ENCODE measurements around the gene MAGI1.

The MAGI1 gene

GRCh38 chr3:65314269-65314668, 724.4 kb downstream of the MAGI1 start:
- Histone ChIP-seq H2AFZ (ENCODE audit: low read length) (no peak overlapping the region), H4K20me1 (ENCODE audit: insufficient read depth, low read length, poor library complexity, severe bottlenecking) (no peaks in the 10 kb centered on the region), H3K9ac (ENCODE audit: low read depth, low read length, poor library complexity, severe bottlenecking) (no peak overlapping the region), H3F3A (ENCODE audit: low read depth) (no peaks in the 10 kb centered on the region), H3K79me2 (ENCODE audit: insufficient read depth, low read length) (no peaks in the 10 kb centered on the region), H3K27me3 (ENCODE audit: insufficient read depth, low read length, poor library complexity, severe bottlenecking) (no peaks in the 10 kb centered on the region), H3K9me3 (ENCODE audit: insufficient read depth, low read depth, low read length) (no peaks in the 10 kb centered on the region), H3K9me2 (replicated peaks; ENCODE audit: low read depth, low read length) (no peaks in the 10 kb centered on the region), H3K4me3 (ENCODE audit: low read length, poor library complexity, severe bottlenecking) (no peak overlapping the region), H3K36me3 (ENCODE audit: insufficient read depth, low read length) (no peaks in the 10 kb centered on the region), H3K4me2 (ENCODE audit: low read depth, low read length, poor library complexity, severe bottlenecking) (no peak overlapping the region), H3K4me1 (ENCODE audit: insufficient read depth, low read length, poor library complexity, severe bottlenecking) (no peaks in the 10 kb centered on the region)
- no peak for TF ChIP-seq EZH2phosphoT487 (IDR thresholded peaks at IDR 0.05; ENCODE audit: borderline replicate concordance)
- TF ChIP-seq CTCF (conservative IDR thresholded peaks at IDR 0.05; ENCODE audit: low read length), result no peak

GRCh38 chr3:65313666-65314065, 725.1 kb downstream of the MAGI1 start:
- Histone ChIP-seq H3K36me3 (ENCODE audit: insufficient read depth, low read length) (no peaks in the 10 kb centered on the region), H4K20me1 (ENCODE audit: insufficient read depth, low read length, poor library complexity, severe bottlenecking) (no peaks in the 10 kb centered on the region), H3K9me3 (ENCODE audit: insufficient read depth, low read depth, low read length) (no peaks in the 10 kb centered on the region), H2AFZ (ENCODE audit: low read length) (no peak overlapping the region), H3K79me2 (ENCODE audit: insufficient read depth, low read length) (no peaks in the 10 kb centered on the region), H3K9me2 (replicated peaks; ENCODE audit: low read depth, low read length) (no peaks in the 10 kb centered on the region), H3K4me2 (ENCODE audit: low read depth, low read length, poor library complexity, severe bottlenecking) (no peak overlapping the region), H3K4me3 (ENCODE audit: low read length, poor library complexity, severe bottlenecking) (no peak overlapping the region), H3K9ac (ENCODE audit: low read depth, low read length, poor library complexity, severe bottlenecking) (no peak overlapping the region), H3K4me1 (ENCODE audit: insufficient read depth, low read length, poor library complexity, severe bottlenecking) (no peaks in the 10 kb centered on the region), H3K27me3 (ENCODE audit: insufficient read depth, low read length, poor library complexity, severe bottlenecking) (no peaks in the 10 kb centered on the region), H3F3A (ENCODE audit: low read depth) (no peaks in the 10 kb centered on the region)
- no peak for TF ChIP-seq EZH2phosphoT487 (IDR thresholded peaks at IDR 0.05; ENCODE audit: borderline replicate concordance)
- TF ChIP-seq CTCF (conservative IDR thresholded peaks at IDR 0.05; ENCODE audit: low read length), result no peak

- Histone ChIP-seq H2AFZ (ENCODE audit: low read length) (no peak overlapping the region), H3K36me3 (ENCODE audit: insufficient read depth, low read length) (no peaks in the 10 kb centered on the region), H3K9ac (ENCODE audit: low read depth, low read length, poor library complexity, severe bottlenecking) (no peak overlapping the region), H3K4me2 (ENCODE audit: low read depth, low read length, poor library complexity, severe bottlenecking) (no peak overlapping the region), H3K9me2 (replicated peaks; ENCODE audit: low read depth, low read length) (no peaks in the 10 kb centered on the region), H3K27me3 (ENCODE audit: insufficient read depth, low read length, poor library complexity, severe bottlenecking) (no peaks in the 10 kb centered on the region), H3K79me2 (ENCODE audit: insufficient read depth, low read length) (no peaks in the 10 kb centered on the region), H4K20me1 (ENCODE audit: insufficient read depth, low read length, poor library complexity, severe bottlenecking) (no peaks in the 10 kb centered on the region), H3K4me1 (ENCODE audit: insufficient read depth, low read length, poor library complexity, severe bottlenecking) (no peaks in the 10 kb centered on the region), H3K9me3 (ENCODE audit: insufficient read depth, low read depth, low read length) (no peaks in the 10 kb centered on the region), H3K4me3 (ENCODE audit: low read length, poor library complexity, severe bottlenecking) (no peak overlapping the region), H3F3A (ENCODE audit: low read depth) (no peaks in the 10 kb centered on the region)
- no peak for TF ChIP-seq CTCF (conservative IDR thresholded peaks at IDR 0.05; ENCODE audit: low read length)
- TF ChIP-seq EZH2phosphoT487 (IDR thresholded peaks at IDR 0.05; ENCODE audit: borderline replicate concordance), result no peak
These were observed 732.9 kb downstream of the MAGI1 start for GRCh38 chr3:65305836-65306235.

Measured in Loucy (cell line).